Neural progenitor cell (in vitro differentiated cells): ENCODE results near the gene C11orf87.

Experiments
- EZH2 ChIP-seq: fragments of 200-600 bp; sonication (generic); IDR thresholded peaks from 2 replicates; pipeline ENCODE4 v1.6.1; 2017; ENCODE audit warnings: antibody characterized with exemption, mild to moderate bottlenecking, moderate library complexity
- EZH2phosphoT487 ChIP-seq: fragments of 200-600 bp; sonication (generic); IDR thresholded peaks from 2 replicates; pipeline ENCODE4 v1.6.1; 2017; ENCODE audit warnings: antibody characterized with exemption
- TF ChIP-seq, protein P1 (sequence below): fragments of 200-600 bp; sonication (generic); IDR thresholded peaks from 2 replicates; pipeline ENCODE4 v1.5.1; 2017; ENCODE audit warnings: antibody characterized with exemption, mild to moderate bottlenecking

DNA sequence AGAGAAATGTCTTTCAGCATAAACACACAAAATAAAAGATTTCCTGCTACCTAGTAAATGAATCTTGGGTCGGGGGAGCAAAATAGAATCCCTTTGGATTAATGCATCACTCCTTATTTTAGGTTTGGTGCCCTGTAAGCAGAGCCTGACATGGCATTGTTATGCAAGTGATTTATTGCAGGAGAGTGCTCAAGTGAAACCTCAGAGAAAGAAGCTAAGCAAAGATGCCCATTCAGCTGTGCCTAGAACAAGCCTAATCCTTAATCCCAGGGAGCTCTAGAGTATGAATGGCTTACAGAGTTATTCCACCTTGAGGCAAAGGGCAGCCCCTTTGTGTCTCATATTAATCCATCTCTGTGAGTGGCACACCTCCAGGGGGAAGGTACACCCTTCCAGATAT lies 21.1 kb downstream of the C11orf87 start:
- TF ChIP-seq, protein P1, sequence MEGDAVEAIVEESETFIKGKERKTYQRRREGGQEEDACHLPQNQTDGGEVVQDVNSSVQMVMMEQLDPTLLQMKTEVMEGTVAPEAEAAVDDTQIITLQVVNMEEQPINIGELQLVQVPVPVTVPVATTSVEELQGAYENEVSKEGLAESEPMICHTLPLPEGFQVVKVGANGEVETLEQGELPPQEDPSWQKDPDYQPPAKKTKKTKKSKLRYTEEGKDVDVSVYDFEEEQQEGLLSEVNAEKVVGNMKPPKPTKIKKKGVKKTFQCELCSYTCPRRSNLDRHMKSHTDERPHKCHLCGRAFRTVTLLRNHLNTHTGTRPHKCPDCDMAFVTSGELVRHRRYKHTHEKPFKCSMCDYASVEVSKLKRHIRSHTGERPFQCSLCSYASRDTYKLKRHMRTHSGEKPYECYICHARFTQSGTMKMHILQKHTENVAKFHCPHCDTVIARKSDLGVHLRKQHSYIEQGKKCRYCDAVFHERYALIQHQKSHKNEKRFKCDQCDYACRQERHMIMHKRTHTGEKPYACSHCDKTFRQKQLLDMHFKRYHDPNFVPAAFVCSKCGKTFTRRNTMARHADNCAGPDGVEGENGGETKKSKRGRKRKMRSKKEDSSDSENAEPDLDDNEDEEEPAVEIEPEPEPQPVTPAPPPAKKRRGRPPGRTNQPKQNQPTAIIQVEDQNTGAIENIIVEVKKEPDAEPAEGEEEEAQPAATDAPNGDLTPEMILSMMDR = no peak
- TF ChIP-seq EZH2 (no peak), EZH2phosphoT487 (no peak)
